H1 (cell line): ENCODE measurements around the gene FMC1. TPM values are rescaled to one million over a fixed set of nuclear protein-coding genes. Genes with fewer than 3 reads are reported as not detected.

Experiments
- ATF3 ChIP-seq: IDR thresholded peaks from 2 replicates; pipeline ENCODE4 v1.6.1; 2011; ENCODE audit warnings: low read depth, mild to moderate bottlenecking, low read length; ENCODE audit not compliant: insufficient read depth
- BRCA1 ChIP-seq: IDR thresholded peaks from 2 replicates; pipeline ENCODE4 v1.6.1; 2012; ENCODE audit warnings: low read depth, low read length, improper control_type of control experiment
- CBX5 ChIP-seq: fragments of 300-800, 300-1000 bp; sonication (generic); IDR thresholded peaks from 2 replicates; pipeline ENCODE4 v1.7.1; 2016; ENCODE audit warnings: antibody characterized with exemption, low read length, low read depth
- CEBPB ChIP-seq: IDR thresholded peaks from 2 replicates; pipeline ENCODE4 v1.6.1; 2012; ENCODE audit warnings: low read depth, low read length
- CTCF ChIP-seq, 3 experiments: IDR thresholded peaks; 1 replicate in 2 of 3; 2 replicates in 1 of 3; pipeline versions ENCODE4 v1.5.1 to v1.6.1; 2011; ENCODE audit warnings: low read length in 3 of 3, mild to moderate bottlenecking in 3 of 3, inconsistent platforms in 2 of 3, low read depth in 1 of 3, moderate library complexity in 1 of 3; ENCODE audit not compliant: insufficient read depth in 1 of 3; ENCODE audit errors: control extremely low read depth in 1 of 3
- EGR1 ChIP-seq: IDR thresholded peaks from 2 replicates; pipeline ENCODE4 v1.6.1; 2011; ENCODE audit warnings: low read depth, low read length, borderline replicate concordance
- JUND ChIP-seq: IDR thresholded peaks from 2 replicates; pipeline ENCODE4 v1.6.1; 2011; ENCODE audit warnings: mild to moderate bottlenecking, improper control_type of control experiment, low read length
- MAFK ChIP-seq: IDR thresholded peaks from 2 replicates; pipeline ENCODE4 v1.6.1; 2012; ENCODE audit warnings: low read depth, mild to moderate bottlenecking, improper control_type of control experiment, low read length
- NRF1 ChIP-seq: IDR thresholded peaks from 2 replicates; pipeline ENCODE4 v1.6.1; 2011; ENCODE audit warnings: mild to moderate bottlenecking, low read depth, low read length, improper control_type of control experiment
- PHF8 ChIP-seq: fragments of 200-600 bp; sonication (generic); conservative IDR thresholded peaks from 2 replicates; pipeline ENCODE4 v1.7.1; 2012; ENCODE audit warnings: low read depth, mild to moderate bottlenecking, inconsistent platforms, low read length, moderate library complexity
- POLR2A ChIP-seq, 2 experiments: IDR thresholded peaks; 1 replicate in 1 of 2; 2 replicates in 1 of 2; pipeline ENCODE4 v1.6.1; 2011; ENCODE audit warnings: low read depth in 2 of 2, low read length in 2 of 2, mild to moderate bottlenecking in 2 of 2; ENCODE audit errors: control extremely low read depth in 1 of 2
- POLR2AphosphoS5 ChIP-seq: IDR thresholded peaks from 2 replicates; pipeline ENCODE4 v1.6.1; 2011; ENCODE audit warnings: low read depth, low read length
- POU5F1 ChIP-seq: IDR thresholded peaks from 2 replicates; pipeline ENCODE4 v1.6.1; 2011; ENCODE audit warnings: low read depth, mild to moderate bottlenecking, low read length, moderate library complexity
- RAD21 ChIP-seq, 2 experiments: IDR thresholded peaks in 1 of 2; conservative IDR thresholded peaks in 1 of 2; 2 replicates each; pipeline ENCODE4 v1.6.1; 2011; ENCODE audit warnings: low read depth in 2 of 2, low read length in 2 of 2, improper control_type of control experiment in 1 of 2, inconsistent platforms in 1 of 2, mild to moderate bottlenecking in 1 of 2, moderate library complexity in 1 of 2
- RNF2 ChIP-seq: fragments of 200-900, 300-1000 bp; sonication (generic); IDR thresholded peaks from 2 replicates; pipeline ENCODE4 v1.7.1; 2016; ENCODE audit warnings: borderline replicate concordance, low read depth, mild to moderate bottlenecking, antibody characterized with exemption, low read length; ENCODE audit not compliant: poor library complexity, severe bottlenecking; ENCODE audit errors: missing control alignments
- RXRA ChIP-seq: IDR thresholded peaks from 2 replicates; pipeline ENCODE4 v1.6.1; 2011; ENCODE audit warnings: low read depth, mild to moderate bottlenecking, low read length, moderate library complexity; ENCODE audit not compliant: insufficient read depth
- SP1 ChIP-seq: IDR thresholded peaks from 2 replicates; pipeline ENCODE4 v1.6.1; 2011; ENCODE audit warnings: low read depth, low read length
- SP2 ChIP-seq: IDR thresholded peaks from 2 replicates; pipeline ENCODE4 v1.6.1; 2012; ENCODE audit warnings: mild to moderate bottlenecking, low read length, inconsistent platforms
- SP4 ChIP-seq: IDR thresholded peaks from 2 replicates; pipeline ENCODE4 v1.6.1; 2012; ENCODE audit warnings: low read length, inconsistent platforms
- TAF7 ChIP-seq: optimal IDR thresholded peaks from 2 replicates; pipeline ENCODE3; 2011; ENCODE audit warnings: low read depth, mild to moderate bottlenecking, inconsistent platforms, low read length, moderate library complexity, borderline replicate concordance
- TBP ChIP-seq: IDR thresholded peaks from 2 replicates; pipeline ENCODE4 v1.6.1; 2011; ENCODE audit warnings: low read depth, low read length, improper control_type of control experiment
- TCF12 ChIP-seq: IDR thresholded peaks from 2 replicates; pipeline ENCODE4 v1.6.1; 2011; ENCODE audit warnings: low read depth, mild to moderate bottlenecking, low read length
- polyA plus RNA-seq, 7 experiments: library from polyadenylated mRNA; depleted of rRNA in 3 of 7; stranded (reverse) in 5 of 7; unstranded in 2 of 7; fragments of >200 nt in 5 of 7; fragments of 200-250 nt in 2 of 7; gene quantifications; 1 replicate in 5 of 7; 2 replicates in 1 of 7; 4 replicates in 1 of 7; pipeline versions ENCODE4 v1.2.1 to v1.2.3, GENCODE V29; 2011 to 2013; ENCODE audit warnings: missing spikeins in 2 of 7, mixed read lengths in 2 of 7
- total RNA-seq: library from RNA; stranded (reverse); fragmentation: NEBNext Ultra II Directional; extraction: Animal tissue kit (Norgen Biotek cat#: 25700); gene quantifications from 2 replicates; pipeline ENCODE4 v1.2.1, GENCODE V29; 2021

FMC1 gene
- total and polyA plus RNA-seq, 2 of the 8 experiments (the other 6 are each of a cell fraction or from before 2014, with no cell fraction given), result 15.8 to 28.4 TPM

- no peak for TF ChIP-seq NRF1
- TF ChIP-seq POU5F1, result no peak
- peak; percentile 98 for TF ChIP-seq POLR2AphosphoS5
- peak; percentile 95 for TF ChIP-seq TBP
- no peak for TF ChIP-seq EGR1
- TF ChIP-seq SP1, result peak; percentile 61
- peak; percentile 97 for TF ChIP-seq BRCA1
- peak; percentile 69 for TF ChIP-seq PHF8
- TF ChIP-seq TAF7, result peak; percentile 98
- no peak for TF ChIP-seq JUND
- TF ChIP-seq RAD21 (IDR thresholded peaks at IDR 0.05 in 1 of 2, conservative IDR thresholded peaks at IDR 0.05 in 1 of 2; ENCODE audit: low read depth in 2 of 2, low read length in 2 of 2), result no peak; a peak in 1 of 4 replicates
- no peak for TF ChIP-seq RNF2
- TF ChIP-seq SP2, result no peak
- no peak for TF ChIP-seq MAFK
- TF ChIP-seq TCF12, result no peak
- no peak for TF ChIP-seq CBX5
- TF ChIP-seq SP4, result peak; percentile 83; the same call in 1 of the 2 replicates
- no peak for TF ChIP-seq RXRA
- TF ChIP-seq CTCF (IDR thresholded peaks at IDR 0.05; ENCODE audit: control extremely low read depth in 1 of 3, insufficient read depth in 1 of 3, low read depth in 1 of 3, low read length in 3 of 3), result peak in 1 of 3 experiments; percentile 14; a peak in 1 of 4 replicates
- no peak for TF ChIP-seq CEBPB
- TF ChIP-seq ATF3, result no peak
- peak; percentile 90 to 95 for TF ChIP-seq POLR2A (IDR thresholded peaks at IDR 0.05; ENCODE audit: control extremely low read depth in 1 of 2, low read depth in 2 of 2, low read length in 2 of 2)
Measured at GRCh38 chr7:139359366-139360209, 18.5 kb downstream of the FMC1 start, which contains the start of gene LUC7L2 (continued).
